Measurements from ENCODE around the gene NUP214. TPM values are rescaled to one million over a fixed set of nuclear protein-coding genes. Genes with fewer than 3 reads are reported as not detected.
A peak's percentile ranks its signal among the peaks of the same experiment; 100 is the strongest.

Gene NUP214
- total and polyA plus RNA-seq, 9 donors = 25.0 to 60.7 (median 46.6) TPM

- Histone ChIP-seq H3K4me1 (ENCODE audit: insufficient read depth) (peaks cover 5% of the 10 kb centered on the region), H3K4me3 (no peak overlapping the region), H3K27ac (no peak overlapping the region), H3K27me3 (no peaks in the 10 kb centered on the region), H3K36me3 (no peaks in the 10 kb centered on the region), H3K9me3 (no peaks in the 10 kb centered on the region)
- intact Hi-C loops (cut with DNase I) = no loop called here
- 88 to 90% (median 89%) methylated on average over 5 of the region's 5 CpGs for WGBS, 3 donors
- no peak for DNase-seq
- no peak for TF ChIP-seq POLR2A (IDR thresholded peaks at IDR 0.05)
- TF ChIP-seq EP300 (IDR thresholded peaks at IDR 0.05) = no peak
- TF ChIP-seq CTCF (IDR thresholded peaks at IDR 0.05) = no peak
Observed at GRCh38 chr9:131236761-131237160, 111.4 kb downstream of the NUP214 start.

- WGBS, 3 donors = 60 to 70% (median 69%) methylated on average over 7 of the region's 7 CpGs
- Histone ChIP-seq H3K4me1 (ENCODE audit: insufficient read depth) (peaks cover 5% of the 10 kb centered on the region), H3K27me3 (no peaks in the 10 kb centered on the region), H3K36me3 (no peaks in the 10 kb centered on the region), H3K9me3 (no peaks in the 10 kb centered on the region), H3K4me3 (no peak overlapping the region), H3K27ac (no peak overlapping the region)
- TF ChIP-seq EP300 (IDR thresholded peaks at IDR 0.05) (no peak), POLR2A (IDR thresholded peaks at IDR 0.05) (no peak), CTCF (IDR thresholded peaks at IDR 0.05) (no peak)
- peak in 1 of 5 donors; percentile 20 for DNase-seq
- intact Hi-C loops (cut with DNase I) = no loop called here
Observed at GRCh38 chr9:131237291-131237690, 111.9 kb downstream of the NUP214 start.

- H3K36me3 ChIP-seq = no peaks in the 10 kb centered on the region
- no peak for TF ChIP-seq POLR2A (IDR thresholded peaks at IDR 0.05)
- no peak for TF ChIP-seq CTCF (IDR thresholded peaks at IDR 0.05)
- TF ChIP-seq EP300 (IDR thresholded peaks at IDR 0.05) = no peak
- peak in 3 of 5 donors; percentile 35 to 58 (median 36) for DNase-seq
- H3K9me3 ChIP-seq = no peaks in the 10 kb centered on the region
- WGBS, 3 donors = 22 to 35% (median 33%) methylated on average over 11 of the region's 11 CpGs
- no peak overlapping the region for H3K4me3 ChIP-seq
- no peak overlapping the region for H3K27ac ChIP-seq
- H3K27me3 ChIP-seq = no peaks in the 10 kb centered on the region
- intact Hi-C loops (cut with DNase I) = no loop called here
- H3K4me1 ChIP-seq (ENCODE audit: insufficient read depth) = peaks cover 5% of the 10 kb centered on the region
Observed at GRCh38 chr9:131237931-131238401, 112.6 kb downstream of the NUP214 start.

GRCh38 chr9:131238402-131239021, 113.1 kb downstream of the NUP214 start:
- peaks cover 5% of the 10 kb centered on the region for H3K4me1 ChIP-seq (ENCODE audit: insufficient read depth)
- no peak overlapping the region for H3K4me3 ChIP-seq
- no peaks in the 10 kb centered on the region for H3K36me3 ChIP-seq
- no peaks in the 10 kb centered on the region for H3K27me3 ChIP-seq
- no peaks in the 10 kb centered on the region for H3K9me3 ChIP-seq
- 25 to 37% (median 30%) methylated on average over 23 of the region's 23 CpGs for WGBS, 3 donors
- no peak for TF ChIP-seq POLR2A (IDR thresholded peaks at IDR 0.05)
- no peak for TF ChIP-seq CTCF (IDR thresholded peaks at IDR 0.05)
- no peak for TF ChIP-seq EP300 (IDR thresholded peaks at IDR 0.05)
- H3K27ac ChIP-seq = no peak overlapping the region
- intact Hi-C loops (cut with DNase I) = no loop called here
- DNase-seq = no peak
